Suprapubic skin (tissue), 4 donors: ENCODE data around the gene CXCL8.

Source experiments
- EP300 ChIP-seq: sonication (generic); formaldehyde crosslinking; IDR thresholded peaks from one replicate; pipeline ENCODE4 v1.6.1; 2017; ENCODE audit warnings: antibody characterized with exemption
- POLR2A ChIP-seq, 2 donors: fragments of 450-650 bp; IDR thresholded peaks; one replicate each; pipeline ENCODE4 v1.6.1; 2017; ENCODE audit warnings: antibody characterized with exemption in 2 of 2, mild to moderate bottlenecking in 2 of 2, moderate library complexity in 2 of 2
- POLR2AphosphoS5 ChIP-seq, 3 donors: sonication (generic); formaldehyde crosslinking; IDR thresholded peaks; one replicate each; pipeline ENCODE4 v1.6.1; 2017; ENCODE audit warnings: antibody characterized with exemption in 3 of 3
- TF ChIP-seq, protein P1 (sequence below), 2 donors: fragments of 200-600 bp in 1 of 2; fragments of 450-650 bp in 1 of 2; sonication (generic) in 1 of 2; IDR thresholded peaks; one replicate each; pipeline ENCODE4 v1.5.1; 2016 to 2019; ENCODE audit warnings: antibody characterized with exemption in 2 of 2, mild to moderate bottlenecking in 1 of 2, moderate library complexity in 1 of 2

- TF ChIP-seq, protein P1, sequence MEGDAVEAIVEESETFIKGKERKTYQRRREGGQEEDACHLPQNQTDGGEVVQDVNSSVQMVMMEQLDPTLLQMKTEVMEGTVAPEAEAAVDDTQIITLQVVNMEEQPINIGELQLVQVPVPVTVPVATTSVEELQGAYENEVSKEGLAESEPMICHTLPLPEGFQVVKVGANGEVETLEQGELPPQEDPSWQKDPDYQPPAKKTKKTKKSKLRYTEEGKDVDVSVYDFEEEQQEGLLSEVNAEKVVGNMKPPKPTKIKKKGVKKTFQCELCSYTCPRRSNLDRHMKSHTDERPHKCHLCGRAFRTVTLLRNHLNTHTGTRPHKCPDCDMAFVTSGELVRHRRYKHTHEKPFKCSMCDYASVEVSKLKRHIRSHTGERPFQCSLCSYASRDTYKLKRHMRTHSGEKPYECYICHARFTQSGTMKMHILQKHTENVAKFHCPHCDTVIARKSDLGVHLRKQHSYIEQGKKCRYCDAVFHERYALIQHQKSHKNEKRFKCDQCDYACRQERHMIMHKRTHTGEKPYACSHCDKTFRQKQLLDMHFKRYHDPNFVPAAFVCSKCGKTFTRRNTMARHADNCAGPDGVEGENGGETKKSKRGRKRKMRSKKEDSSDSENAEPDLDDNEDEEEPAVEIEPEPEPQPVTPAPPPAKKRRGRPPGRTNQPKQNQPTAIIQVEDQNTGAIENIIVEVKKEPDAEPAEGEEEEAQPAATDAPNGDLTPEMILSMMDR (IDR thresholded peaks at IDR 0.05) = no peak
- no peak for TF ChIP-seq EP300
- TF ChIP-seq POLR2A (IDR thresholded peaks at IDR 0.05) = no peak
- TF ChIP-seq POLR2AphosphoS5 (IDR thresholded peaks at IDR 0.05) = no peak
Measured at GRCh38 chr4:73727685-73728084, 12.7 kb upstream of the CXCL8 start.
